Mucosa of stomach (tissue), 1 donor: Measurements from ENCODE around the gene ITFG1.

Source experiments
- H3K27me3 ChIP-seq: one replicate; pipeline ENCODE4 v1.7.0; 2013; ENCODE audit warnings: mild to moderate bottlenecking, low read length; ENCODE audit not compliant: control insufficient read depth, insufficient read depth
- H3K36me3 ChIP-seq: one replicate; pipeline ENCODE4 v1.7.0; 2013; ENCODE audit warnings: low read length; ENCODE audit not compliant: control insufficient read depth, insufficient read depth
- H3K4me1 ChIP-seq: one replicate; pipeline ENCODE4 v1.7.0; 2013; ENCODE audit warnings: mild to moderate bottlenecking, low read length; ENCODE audit not compliant: control insufficient read depth, insufficient read depth
- H3K4me3 ChIP-seq: one replicate; pipeline ENCODE4 v1.7.0; 2013; ENCODE audit warnings: low read length
- H3K9ac ChIP-seq: one replicate; pipeline ENCODE4 v1.7.0; 2013; ENCODE audit warnings: mild to moderate bottlenecking, low read length, moderate library complexity
- H3K9me3 ChIP-seq: one replicate; pipeline ENCODE4 v1.7.0; 2013; ENCODE audit warnings: mild to moderate bottlenecking, low read length, moderate library complexity; ENCODE audit not compliant: control insufficient read depth
- donor health status: Pancreatic carcinoma.

ITFG1 gene

DNA sequence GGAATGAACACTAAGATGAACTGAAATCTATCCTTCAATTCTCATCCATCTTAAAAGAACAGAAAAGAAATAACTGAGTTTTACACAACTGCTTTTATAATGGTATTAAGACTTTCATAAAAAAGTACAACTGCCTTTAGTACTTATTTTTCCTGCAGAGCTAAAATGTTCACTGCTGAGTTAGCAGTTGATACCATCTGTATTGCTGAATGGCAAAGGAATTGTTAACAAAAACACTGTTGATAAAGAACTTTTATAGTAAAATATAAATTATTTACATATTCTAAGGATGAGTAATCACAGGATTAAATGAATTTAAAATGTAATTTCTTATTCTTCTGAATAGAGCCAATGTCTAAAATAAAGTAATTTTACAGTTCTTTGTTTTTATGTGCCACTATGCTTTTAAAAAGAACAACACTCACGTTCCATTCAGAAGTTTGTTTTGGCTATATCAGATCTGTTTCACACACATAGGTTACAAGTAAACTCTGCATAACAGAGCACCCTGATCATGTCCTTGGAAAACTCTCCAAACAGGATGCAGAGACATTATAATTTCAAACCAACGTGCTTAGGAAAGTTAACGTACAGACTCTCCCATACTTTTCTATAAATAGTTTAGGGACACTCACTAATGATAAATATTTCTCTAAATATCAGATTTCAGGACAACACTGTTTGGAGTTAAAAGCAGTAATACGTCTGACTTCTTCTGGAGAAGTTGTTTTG, 151.1 kb downstream of the ITFG1 start:
- no peaks in the 10 kb centered on the region for H3K9me3 ChIP-seq
- no peaks in the 10 kb centered on the region for H3K4me1 ChIP-seq
- no peaks in the 10 kb centered on the region for H3K27me3 ChIP-seq
- no peak overlapping the region for H3K9ac ChIP-seq
- H3K36me3 ChIP-seq: no peaks in the 10 kb centered on the region
- H3K4me3 ChIP-seq: no peak overlapping the region

DNA sequence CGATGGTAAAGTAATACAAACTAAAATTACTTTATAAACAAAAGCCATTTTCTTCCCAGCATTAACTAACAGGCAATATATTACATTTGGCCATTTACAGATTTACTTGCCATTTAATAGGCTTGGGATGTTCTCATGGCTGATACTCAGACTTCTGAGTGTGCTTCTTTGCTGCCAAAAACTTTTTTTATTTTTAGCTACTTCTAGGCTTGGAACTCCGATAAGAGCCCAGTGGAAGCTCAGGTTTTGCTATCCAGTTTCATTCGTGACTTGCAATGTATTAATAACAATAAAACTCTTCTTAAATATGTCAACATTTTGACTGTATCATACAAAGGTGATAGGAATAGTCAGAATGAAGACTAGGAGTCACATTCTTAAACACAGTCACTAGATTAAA, 152.3 kb downstream of the ITFG1 start:
- Histone ChIP-seq H3K9ac (no peak overlapping the region), H3K4me1 (no peaks in the 10 kb centered on the region), H3K4me3 (no peak overlapping the region), H3K36me3 (no peaks in the 10 kb centered on the region), H3K27me3 (no peaks in the 10 kb centered on the region), H3K9me3 (no peaks in the 10 kb centered on the region)

DNA sequence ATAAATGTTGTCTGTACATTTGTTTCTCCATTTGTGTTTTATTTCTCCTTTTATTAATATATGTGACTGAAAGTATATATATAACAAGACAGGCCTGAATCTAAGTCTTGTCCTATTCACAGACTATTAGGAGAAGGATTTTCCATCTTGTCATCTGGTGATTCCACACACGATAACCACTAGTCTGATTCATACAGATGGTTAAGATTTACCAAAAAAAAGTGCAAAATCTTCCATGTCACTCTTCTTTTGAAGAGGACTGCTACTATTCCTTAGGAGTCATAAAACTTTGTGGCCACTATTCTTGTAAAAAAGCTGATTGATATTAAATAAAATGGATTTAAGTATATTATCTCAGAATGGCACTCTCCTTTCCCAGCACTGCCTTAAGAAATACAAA, 156.3 kb downstream of the ITFG1 start:
- H3K27me3 ChIP-seq: no peaks in the 10 kb centered on the region
- H3K9ac ChIP-seq: no peak overlapping the region
- no peaks in the 10 kb centered on the region for H3K9me3 ChIP-seq
- H3K4me3 ChIP-seq: no peak overlapping the region
- H3K4me1 ChIP-seq: no peaks in the 10 kb centered on the region
- H3K36me3 ChIP-seq: no peaks in the 10 kb centered on the region

GRCh38 chr16:47299587-47299986, 161.3 kb downstream of the ITFG1 start:
- H3K9me3 ChIP-seq: no peaks in the 10 kb centered on the region
- no peaks in the 10 kb centered on the region for H3K36me3 ChIP-seq
- no peak overlapping the region for H3K9ac ChIP-seq
- H3K4me3 ChIP-seq: no peak overlapping the region
- H3K27me3 ChIP-seq: no peaks in the 10 kb centered on the region
- no peaks in the 10 kb centered on the region for H3K4me1 ChIP-seq

DNA sequence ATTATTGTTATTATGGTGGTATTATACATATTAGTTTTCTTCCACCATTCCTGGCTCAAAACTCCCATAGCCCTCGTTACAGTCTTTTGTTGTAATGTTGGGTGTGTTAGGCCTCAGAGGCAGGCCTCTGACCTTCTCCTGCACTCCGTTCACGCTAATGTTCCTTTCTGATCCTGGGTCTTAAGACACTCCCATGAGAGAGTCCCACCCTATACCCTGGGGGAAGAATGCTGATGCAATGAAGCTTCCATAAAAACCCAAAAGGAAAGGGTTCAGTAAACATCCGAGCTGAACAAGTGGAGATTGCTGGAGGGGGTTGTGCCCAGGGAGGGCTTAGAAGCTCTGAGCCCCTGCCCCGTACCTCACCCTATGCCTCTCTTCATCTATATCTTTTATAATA, 175.9 kb downstream of the ITFG1 start:
- H3K4me1 ChIP-seq: no peaks in the 10 kb centered on the region
- H3K9ac ChIP-seq: no peak overlapping the region
- H3K4me3 ChIP-seq: no peak overlapping the region
- H3K9me3 ChIP-seq: no peaks in the 10 kb centered on the region
- no peaks in the 10 kb centered on the region for H3K27me3 ChIP-seq
- H3K36me3 ChIP-seq: no peaks in the 10 kb centered on the region

DNA sequence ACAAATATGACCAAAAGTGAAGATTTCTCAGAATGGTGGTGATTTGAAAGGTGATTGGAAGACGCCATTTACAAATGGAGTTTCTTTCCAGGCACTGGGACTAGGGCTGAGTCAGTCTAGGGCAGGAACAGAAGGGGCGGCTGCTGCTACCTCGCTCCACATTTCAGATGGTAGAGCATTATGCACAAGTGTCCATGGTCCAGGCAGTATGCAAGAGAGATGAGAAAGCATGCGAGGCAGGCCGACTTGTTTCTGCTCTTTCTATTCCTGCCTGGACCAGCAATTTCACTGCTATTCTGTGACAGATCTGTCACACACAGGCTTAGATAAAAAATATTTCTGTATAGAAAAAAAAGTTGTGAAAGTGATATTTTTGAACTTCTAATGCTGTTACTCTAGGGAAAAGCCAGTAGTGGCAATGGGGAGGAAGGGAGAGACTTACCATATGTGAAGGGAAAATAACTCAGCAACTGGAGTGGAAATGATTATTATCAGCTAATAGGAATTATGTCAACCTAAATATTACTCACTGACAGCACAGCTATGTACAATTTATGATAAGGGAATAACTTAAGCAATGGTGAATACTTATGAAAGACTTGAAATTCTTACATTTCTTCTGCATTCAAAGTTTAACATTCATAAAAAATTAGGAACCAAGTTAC, 182.4 kb downstream of the ITFG1 start:
- Histone ChIP-seq H3K36me3 (no peaks in the 10 kb centered on the region), H3K4me3 (no peak overlapping the region), H3K9me3 (no peaks in the 10 kb centered on the region), H3K9ac (no peak overlapping the region), H3K4me1 (no peaks in the 10 kb centered on the region), H3K27me3 (no peaks in the 10 kb centered on the region)

DNA sequence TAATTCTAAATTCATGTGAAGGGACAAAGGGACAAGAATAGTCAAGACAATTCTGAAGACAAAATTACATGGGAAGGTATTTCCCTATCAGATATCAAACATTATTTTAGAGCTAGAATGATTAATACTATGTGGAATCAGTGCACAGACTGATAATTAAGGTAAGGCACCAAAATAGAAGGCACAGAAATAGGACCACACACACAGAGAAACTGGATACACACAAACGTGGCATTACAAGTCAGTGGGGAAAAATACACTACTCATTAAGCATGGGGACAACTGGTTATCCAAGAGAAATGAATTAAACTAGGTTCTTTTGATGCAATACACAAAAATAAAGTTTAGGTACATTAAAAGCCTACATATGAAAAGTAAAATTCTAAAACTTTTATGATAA, 184.3 kb downstream of the ITFG1 start:
- no peaks in the 10 kb centered on the region for H3K4me1 ChIP-seq
- no peaks in the 10 kb centered on the region for H3K9me3 ChIP-seq
- H3K36me3 ChIP-seq: no peaks in the 10 kb centered on the region
- no peaks in the 10 kb centered on the region for H3K27me3 ChIP-seq
- H3K4me3 ChIP-seq: no peak overlapping the region
- H3K9ac ChIP-seq: no peak overlapping the region

- no peaks in the 10 kb centered on the region for H3K4me1 ChIP-seq
- H3K4me3 ChIP-seq: no peak overlapping the region
- H3K27me3 ChIP-seq: no peaks in the 10 kb centered on the region
- H3K36me3 ChIP-seq: no peaks in the 10 kb centered on the region
- H3K9me3 ChIP-seq: no peaks in the 10 kb centered on the region
- no peak overlapping the region for H3K9ac ChIP-seq
Observed at GRCh38 chr16:47262938-47263337, 197.9 kb downstream of the ITFG1 start.

DNA sequence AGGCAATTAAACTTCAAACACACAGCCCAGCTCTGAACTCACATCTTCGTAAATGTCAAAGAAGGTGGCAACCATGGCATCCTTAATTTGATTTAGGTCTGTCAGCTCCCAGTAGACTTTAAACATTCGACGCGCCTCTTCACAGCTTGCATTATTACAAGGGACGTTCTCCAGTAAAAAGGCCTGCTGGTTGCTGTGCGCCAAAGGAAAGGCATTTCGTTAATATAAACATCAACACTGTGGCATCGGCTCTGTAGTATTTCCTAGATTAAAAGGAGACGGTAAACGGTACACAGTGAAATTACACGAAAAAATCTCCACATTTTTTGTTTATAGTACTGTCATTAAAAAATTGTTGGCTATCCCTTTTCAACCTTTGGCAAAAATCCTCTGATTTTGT, 200.4 kb downstream of the ITFG1 start:
- Histone ChIP-seq H3K9me3 (no peaks in the 10 kb centered on the region), H3K27me3 (no peaks in the 10 kb centered on the region), H3K36me3 (no peaks in the 10 kb centered on the region), H3K4me3 (no peak overlapping the region), H3K9ac (no peak overlapping the region), H3K4me1 (no peaks in the 10 kb centered on the region)

- no peaks in the 10 kb centered on the region for H3K9me3 ChIP-seq
- H3K4me3 ChIP-seq: no peak overlapping the region
- no peaks in the 10 kb centered on the region for H3K36me3 ChIP-seq
- no peaks in the 10 kb centered on the region for H3K27me3 ChIP-seq
- H3K4me1 ChIP-seq: no peaks in the 10 kb centered on the region
- H3K9ac ChIP-seq: no peak overlapping the region
Observed at GRCh38 chr16:47258874-47259461, 201.9 kb downstream of the ITFG1 start.

DNA sequence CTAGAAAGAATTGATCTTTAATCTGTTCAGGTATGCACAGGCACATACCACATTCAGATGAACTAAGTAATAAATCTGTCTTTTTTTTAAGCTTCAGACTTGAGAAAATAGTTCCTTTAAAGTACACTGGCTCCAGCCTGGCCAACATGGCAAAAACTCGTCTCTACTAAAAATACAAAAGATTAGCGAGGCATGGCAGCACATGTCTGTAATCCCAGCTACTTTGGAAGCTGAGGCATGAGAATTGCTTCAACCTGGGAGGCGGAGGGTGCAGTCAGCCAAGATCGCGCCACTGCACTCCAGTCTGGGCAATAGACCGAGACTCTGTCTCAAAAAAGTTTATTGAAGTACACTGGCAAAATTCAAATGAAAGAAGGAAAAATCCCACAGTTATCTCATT, 206.1 kb downstream of the ITFG1 start:
- H3K9ac ChIP-seq: no peak overlapping the region
- H3K4me3 ChIP-seq: no peak overlapping the region
- no peaks in the 10 kb centered on the region for H3K36me3 ChIP-seq
- no peaks in the 10 kb centered on the region for H3K27me3 ChIP-seq
- H3K4me1 ChIP-seq: no peaks in the 10 kb centered on the region
- no peaks in the 10 kb centered on the region for H3K9me3 ChIP-seq

GRCh38 chr16:47250983-47251382, 209.9 kb downstream of the ITFG1 start:
- Histone ChIP-seq H3K4me3 (no peak overlapping the region), H3K9me3 (no peaks in the 10 kb centered on the region), H3K9ac (no peak overlapping the region), H3K36me3 (no peaks in the 10 kb centered on the region), H3K4me1 (no peaks in the 10 kb centered on the region), H3K27me3 (no peaks in the 10 kb centered on the region)
